HG02973 (cell line): ENCODE measurements around the gene PRIMA1.

Source experiments
- ATAC-seq: cut with Tn5 transposase; IDR thresholded peaks from one replicate; pipeline ENCODE4 v1.9.1; 2021; ENCODE audit warnings: moderate library complexity; ENCODE audit not compliant: unreplicated experiment

Gene PRIMA1

DNA sequence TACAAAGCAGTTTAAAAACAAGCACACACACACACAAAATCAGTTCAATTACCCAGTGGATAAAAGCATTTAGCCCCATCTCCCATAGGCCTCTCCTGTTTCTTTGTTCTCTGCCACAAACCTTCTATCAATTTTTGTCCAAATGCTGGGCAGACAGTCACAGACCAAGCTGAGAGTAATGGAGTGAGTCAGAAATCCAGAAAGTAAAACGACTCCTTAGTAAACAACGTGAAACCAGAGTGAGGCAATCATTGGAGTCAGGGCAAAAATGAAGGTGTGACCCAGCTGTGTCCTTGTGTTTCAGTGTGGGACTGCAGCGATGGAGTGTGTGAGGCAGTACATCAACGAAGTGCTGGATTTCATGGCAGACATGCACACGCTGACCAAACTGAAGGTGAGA, 102.0 kb downstream of the PRIMA1 start:
- no peak for ATAC-seq

DNA sequence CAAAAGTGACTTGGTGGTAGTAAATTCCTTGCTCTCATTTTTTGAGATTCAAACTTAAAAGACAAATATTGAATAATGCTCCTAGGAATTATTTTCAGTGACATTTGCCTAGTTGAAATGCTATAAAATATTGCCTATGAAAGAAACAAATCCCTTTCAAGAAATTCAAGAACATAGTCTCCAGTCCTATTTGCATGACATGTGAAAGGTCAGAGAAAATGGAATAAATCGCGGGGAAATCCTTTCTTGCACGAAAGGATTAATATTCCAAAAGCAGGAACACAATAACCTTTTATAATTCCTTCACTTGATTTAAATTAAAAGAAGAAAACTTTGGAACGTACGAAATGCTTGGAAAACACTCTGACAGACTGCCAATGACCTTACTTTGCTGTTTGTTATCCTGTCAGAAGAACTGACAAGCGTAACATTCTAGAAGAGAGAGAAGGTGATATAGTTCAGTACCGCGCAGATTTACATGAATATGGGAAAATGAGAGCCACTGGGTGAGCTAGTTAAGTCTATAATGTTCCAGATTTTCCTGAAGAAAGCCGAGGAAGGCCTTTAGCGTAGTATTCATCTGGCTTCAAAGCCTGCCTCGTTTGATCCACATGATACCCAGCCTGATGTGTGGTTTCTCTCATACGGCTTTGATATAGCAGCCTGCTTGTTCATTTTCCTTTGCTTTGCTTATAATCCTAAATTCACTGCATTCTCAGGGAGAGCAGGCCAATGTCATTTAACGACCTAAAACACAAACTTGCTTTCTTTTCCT, 103.0 kb downstream of the PRIMA1 start:
- no peak for ATAC-seq

DNA sequence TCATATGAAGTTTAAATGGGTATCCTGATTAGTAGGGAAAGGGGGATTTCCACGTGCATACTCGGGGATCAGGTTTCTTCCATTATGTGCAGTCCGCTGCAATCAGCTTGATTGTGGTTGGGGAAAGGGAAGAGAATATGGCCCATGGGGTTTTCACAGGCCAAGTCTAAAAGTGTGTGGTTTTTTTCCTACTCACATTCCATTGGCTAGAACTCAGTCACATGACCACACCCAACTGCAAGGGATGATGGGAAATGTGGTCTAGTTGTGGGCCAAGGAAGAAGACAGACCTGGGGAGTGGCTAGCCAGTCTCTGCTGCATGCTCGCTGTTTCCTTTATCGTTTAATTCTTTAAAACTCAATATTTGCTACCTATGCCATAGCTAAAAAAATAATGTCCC, 105.1 kb downstream of the PRIMA1 start:
- ATAC-seq, result no peak

DNA sequence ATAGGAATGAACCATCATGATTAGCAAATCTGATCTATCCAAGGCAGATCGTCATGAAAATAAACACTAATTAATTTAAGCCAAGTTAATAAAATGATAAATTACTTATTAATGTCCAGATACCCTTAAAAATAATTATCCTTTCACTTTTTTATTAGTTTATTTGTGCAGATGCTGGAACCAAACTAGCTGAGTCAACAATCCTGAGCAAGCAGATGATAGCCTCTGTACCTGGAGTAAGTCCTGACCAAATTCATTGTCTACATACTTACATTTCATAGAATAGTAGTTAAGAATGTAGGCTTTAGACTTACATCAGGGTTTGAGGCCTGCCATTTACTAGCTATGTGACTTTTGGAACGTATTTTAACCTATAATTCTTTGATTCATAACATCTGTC, 105.8 kb downstream of the PRIMA1 start:
- no peak for ATAC-seq

DNA sequence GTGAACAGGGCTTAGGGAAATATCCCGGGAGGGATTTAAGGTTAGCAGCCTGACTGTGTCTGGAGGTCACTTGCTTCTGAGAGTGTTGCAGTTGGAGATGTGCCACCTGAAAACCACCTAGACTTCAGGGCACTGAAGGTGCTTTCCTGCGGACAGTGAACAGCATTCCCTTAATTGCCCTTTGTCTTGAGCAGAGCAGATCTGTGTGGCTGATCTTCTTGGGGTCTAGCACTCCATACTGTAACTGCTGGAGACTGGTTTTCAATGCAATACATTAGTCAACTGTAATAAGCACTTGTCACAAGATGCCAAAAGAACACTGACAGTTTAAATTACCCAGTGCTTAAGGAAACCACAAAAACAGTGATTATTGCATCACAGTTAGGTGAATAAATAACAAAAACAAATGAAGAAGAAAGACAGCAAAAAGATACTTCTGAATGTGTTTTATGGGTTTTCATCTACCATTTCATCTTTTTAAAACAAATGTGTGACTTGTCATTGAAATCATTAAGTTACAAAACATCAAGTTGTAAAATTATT, 111.8 kb downstream of the PRIMA1 start:
- no peak for ATAC-seq

DNA sequence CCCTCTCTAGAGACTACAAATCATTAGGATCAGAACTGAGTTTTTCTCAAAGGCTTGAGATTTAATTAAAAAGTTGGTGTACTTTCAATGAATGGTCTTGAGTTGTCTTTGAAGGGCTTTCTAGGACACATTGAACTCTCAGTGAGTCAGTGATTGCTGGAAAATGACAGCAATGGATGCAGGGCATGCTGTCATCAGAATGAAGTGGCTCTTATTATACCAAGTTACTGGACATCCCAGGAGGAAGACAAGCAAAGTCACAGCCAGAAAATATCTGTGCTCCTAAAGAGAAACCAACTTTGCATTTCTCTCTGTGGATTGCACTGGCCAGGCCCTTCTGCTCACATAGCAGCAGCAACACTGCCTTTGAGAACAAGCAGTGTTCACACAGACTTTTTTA, 112.6 kb downstream of the PRIMA1 start:
- no peak for ATAC-seq

DNA sequence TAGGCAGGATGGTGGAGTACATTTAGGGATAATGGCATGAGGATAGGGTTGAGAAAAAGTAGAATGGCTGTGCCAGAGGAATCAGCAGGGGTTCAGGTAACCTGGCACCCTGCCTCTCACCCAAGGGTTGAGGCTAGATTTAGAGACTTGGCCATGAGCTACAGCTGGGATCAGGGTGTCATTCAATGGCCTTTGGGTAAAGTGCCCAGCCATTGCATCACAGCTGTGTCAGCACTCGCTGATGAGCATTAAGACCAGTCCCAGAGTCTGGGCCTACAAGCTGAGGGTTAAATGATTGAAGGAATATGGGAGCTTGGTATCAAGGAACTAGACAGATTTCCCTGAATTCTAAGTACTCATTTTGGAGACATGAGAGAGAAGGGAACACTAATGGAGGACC, 113.9 kb downstream of the PRIMA1 start:
- ATAC-seq, result no peak

DNA sequence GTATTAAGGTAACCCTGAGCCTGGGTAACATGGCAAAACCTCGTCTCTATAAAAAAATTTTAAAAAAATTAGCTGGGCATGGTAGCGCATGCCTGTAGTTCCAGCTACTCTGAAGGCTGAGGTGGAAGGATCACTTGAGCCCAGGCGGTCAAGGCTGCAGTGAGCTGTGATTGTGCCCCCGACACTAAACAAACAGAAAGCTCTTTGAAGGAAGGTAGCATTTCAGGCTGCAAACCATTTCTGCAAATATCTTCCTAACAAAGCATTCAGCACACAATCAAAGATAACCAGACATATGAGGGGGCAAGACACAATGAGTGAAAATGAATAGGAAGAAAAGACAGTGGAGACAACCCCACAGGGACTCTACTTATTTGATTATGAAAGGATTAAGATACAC, 118.7 kb downstream of the PRIMA1 start:
- ATAC-seq, result no peak
